ENCODE measurements around the gene RNF167. TPM values are rescaled to one million over a fixed set of nuclear protein-coding genes. Genes with fewer than 3 reads are reported as not detected.
A peak's percentile ranks its signal among the peaks of the same experiment; 100 is the strongest.

RNF167 gene
- 100 to 1,000 TPM; 120 to 123 TPM for total RNA-seq
- 106 TPM for polyA plus RNA-seq (2013, experiment 1 of 2)
- polyA plus RNA-seq (2013, experiment 2 of 2), result 87.5 TPM
- long read RNA-seq, experiment 1, transcript RNF167-211 (9 exons, 1,757 nt), result major isoform, 13 of 43 reads
- long read RNA-seq, experiment 1, partial matches to known transcripts, result 5 of 43 reads
- long read RNA-seq, experiment 1, other reads (novel, unspliced or antisense), result 22 of 43 reads
- long read RNA-seq, experiment 2, transcript RNF167-205 (11 exons, 1,728 nt), result minor isoform, 7 of 127 reads
- long read RNA-seq, experiment 2, transcript RNF167-201 (10 exons, 1,915 nt), result minor isoform, 27 of 127 reads
- long read RNA-seq, experiment 2, transcript RNF167-211 (9 exons, 1,757 nt), result major isoform, 29 of 127 reads
- long read RNA-seq, experiment 2, partial matches to known transcripts, result 7 of 127 reads
- long read RNA-seq, experiment 2, other reads (novel, unspliced or antisense), result 54 of 127 reads
- long read RNA-seq, experiment 3, transcript RNF167-205 (11 exons, 1,728 nt), result minor isoform, 10 of 175 reads
- long read RNA-seq, experiment 3, transcript RNF167-211 (9 exons, 1,757 nt), result major isoform, 54 of 175 reads
- long read RNA-seq, experiment 3, transcript RNF167-201 (10 exons, 1,915 nt), result minor isoform, 29 of 175 reads
- long read RNA-seq, experiment 3, partial matches to known transcripts, result 4 of 175 reads
- long read RNA-seq, experiment 3, other reads (novel, unspliced or antisense), result 75 of 175 reads
- long read RNA-seq, experiment 4, transcript RNF167-214 (10 exons, 1,436 nt), result minor isoform, 11 of 264 reads
- long read RNA-seq, experiment 4, transcript RNF167-211 (9 exons, 1,757 nt), result major isoform, 123 of 264 reads
- long read RNA-seq, experiment 4, transcript RNF167-205 (11 exons, 1,728 nt), result minor isoform, 5 of 264 reads
- long read RNA-seq, experiment 4, transcript RNF167-201 (10 exons, 1,915 nt), result minor isoform, 22 of 264 reads
- long read RNA-seq, experiment 4, partial matches to known transcripts, result 25 of 264 reads
- long read RNA-seq, experiment 4, other reads (novel, unspliced or antisense), result 78 of 264 reads

DNA sequence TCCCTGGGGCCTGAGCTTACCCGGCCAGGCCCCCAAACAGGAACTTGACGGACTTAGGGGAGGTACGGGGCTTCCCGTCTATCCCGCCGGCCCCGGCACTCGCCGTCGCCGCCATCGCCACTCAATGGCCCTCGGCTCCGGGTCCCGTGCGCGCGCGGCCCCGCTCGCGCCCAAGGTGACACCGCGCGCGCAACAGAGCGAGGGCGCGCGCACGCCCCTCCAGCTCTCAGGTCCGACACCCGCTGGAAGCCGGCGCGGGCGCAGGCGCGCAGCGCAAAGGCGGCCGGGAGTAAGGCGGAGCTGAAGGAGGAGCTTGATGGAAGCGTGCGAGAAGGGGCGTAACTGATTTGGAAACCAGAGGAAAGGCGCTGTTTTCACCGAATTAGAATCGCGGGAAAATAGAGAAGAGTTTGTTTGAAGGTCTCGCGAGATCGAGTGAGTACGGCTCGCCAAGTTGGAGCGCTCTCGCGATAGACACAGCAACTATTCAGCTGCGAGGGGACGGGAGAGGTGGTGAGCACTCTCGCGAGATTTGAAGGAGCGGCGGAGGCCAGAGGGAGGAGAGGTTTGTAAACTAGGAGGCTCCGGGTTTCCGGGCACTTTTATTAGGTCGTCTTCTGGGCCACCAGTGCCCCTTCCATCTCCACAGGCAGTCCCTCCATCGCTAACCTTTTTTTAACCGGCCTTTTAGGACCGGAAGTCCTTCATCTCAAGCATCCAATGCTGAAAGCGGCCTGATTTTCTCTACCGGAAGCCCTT, at the start of gene RNF167, which contains the start of gene SLC25A11:
RNF167 (plus strand) TSS at position 473 of the 759 bp plus-strand sequence. CDS start 642 bp downstream, outside the sequence.
SLC25A11 (minus strand) TSS at position 251 of the 759 bp plus-strand sequence; CDS start at position 115, 136 bp downstream.
- Histone ChIP-seq H3K4me1 (ENCODE audit: control insufficient read depth, insufficient read depth, low read length) (peaks cover 9% of the 10 kb centered on the region), H3K4me3 (ENCODE audit: low read length) (peak within 1 kb of the TSS; percentile 98), H3K9ac (ENCODE audit: extremely low read depth, low read length, poor library complexity, severe bottlenecking) (peak within 1 kb of the TSS; percentile 84), H3K27ac (ENCODE audit: low read depth, low read length) (peak within 1 kb of the TSS; percentile 96), H3K9me3 (ENCODE audit: control insufficient read depth, low read length) (no peaks in the 10 kb centered on the region), H3K27me3 (ENCODE audit: control insufficient read depth, insufficient read depth, low read length, poor library complexity, severe bottlenecking) (no peaks in the 10 kb centered on the region), H3K36me3 (ENCODE audit: control insufficient read depth, insufficient read depth, low read length) (peaks cover 48% of the 10 kb centered on the region)
- 0% methylated on average over 51 to 72 of the region's 72 CpGs for WGBS, 2 experiments (ENCODE audit: insufficient coverage in 1 of 2, insufficient read length in 1 of 2)
- Mint-ChIP-seq H3K4me1 (peaks cover 24% of the 10 kb centered on the region), H3K4me3 (peak within 1 kb of the TSS; percentile 94), H3K9me3 (no peaks in the 10 kb centered on the region), H3K36me3 (ENCODE audit: low read depth) (peaks cover 45% of the 10 kb centered on the region), H3K27me3 (ENCODE audit: insufficient read depth) (no peaks in the 10 kb centered on the region), H3K27ac (peak within 1 kb of the TSS; percentile 99)
- TF ChIP-seq, protein P1, sequence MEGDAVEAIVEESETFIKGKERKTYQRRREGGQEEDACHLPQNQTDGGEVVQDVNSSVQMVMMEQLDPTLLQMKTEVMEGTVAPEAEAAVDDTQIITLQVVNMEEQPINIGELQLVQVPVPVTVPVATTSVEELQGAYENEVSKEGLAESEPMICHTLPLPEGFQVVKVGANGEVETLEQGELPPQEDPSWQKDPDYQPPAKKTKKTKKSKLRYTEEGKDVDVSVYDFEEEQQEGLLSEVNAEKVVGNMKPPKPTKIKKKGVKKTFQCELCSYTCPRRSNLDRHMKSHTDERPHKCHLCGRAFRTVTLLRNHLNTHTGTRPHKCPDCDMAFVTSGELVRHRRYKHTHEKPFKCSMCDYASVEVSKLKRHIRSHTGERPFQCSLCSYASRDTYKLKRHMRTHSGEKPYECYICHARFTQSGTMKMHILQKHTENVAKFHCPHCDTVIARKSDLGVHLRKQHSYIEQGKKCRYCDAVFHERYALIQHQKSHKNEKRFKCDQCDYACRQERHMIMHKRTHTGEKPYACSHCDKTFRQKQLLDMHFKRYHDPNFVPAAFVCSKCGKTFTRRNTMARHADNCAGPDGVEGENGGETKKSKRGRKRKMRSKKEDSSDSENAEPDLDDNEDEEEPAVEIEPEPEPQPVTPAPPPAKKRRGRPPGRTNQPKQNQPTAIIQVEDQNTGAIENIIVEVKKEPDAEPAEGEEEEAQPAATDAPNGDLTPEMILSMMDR (conservative IDR thresholded peaks at IDR 0.05), result no peak
- peak; percentile 99 for DNase-seq

DNA sequence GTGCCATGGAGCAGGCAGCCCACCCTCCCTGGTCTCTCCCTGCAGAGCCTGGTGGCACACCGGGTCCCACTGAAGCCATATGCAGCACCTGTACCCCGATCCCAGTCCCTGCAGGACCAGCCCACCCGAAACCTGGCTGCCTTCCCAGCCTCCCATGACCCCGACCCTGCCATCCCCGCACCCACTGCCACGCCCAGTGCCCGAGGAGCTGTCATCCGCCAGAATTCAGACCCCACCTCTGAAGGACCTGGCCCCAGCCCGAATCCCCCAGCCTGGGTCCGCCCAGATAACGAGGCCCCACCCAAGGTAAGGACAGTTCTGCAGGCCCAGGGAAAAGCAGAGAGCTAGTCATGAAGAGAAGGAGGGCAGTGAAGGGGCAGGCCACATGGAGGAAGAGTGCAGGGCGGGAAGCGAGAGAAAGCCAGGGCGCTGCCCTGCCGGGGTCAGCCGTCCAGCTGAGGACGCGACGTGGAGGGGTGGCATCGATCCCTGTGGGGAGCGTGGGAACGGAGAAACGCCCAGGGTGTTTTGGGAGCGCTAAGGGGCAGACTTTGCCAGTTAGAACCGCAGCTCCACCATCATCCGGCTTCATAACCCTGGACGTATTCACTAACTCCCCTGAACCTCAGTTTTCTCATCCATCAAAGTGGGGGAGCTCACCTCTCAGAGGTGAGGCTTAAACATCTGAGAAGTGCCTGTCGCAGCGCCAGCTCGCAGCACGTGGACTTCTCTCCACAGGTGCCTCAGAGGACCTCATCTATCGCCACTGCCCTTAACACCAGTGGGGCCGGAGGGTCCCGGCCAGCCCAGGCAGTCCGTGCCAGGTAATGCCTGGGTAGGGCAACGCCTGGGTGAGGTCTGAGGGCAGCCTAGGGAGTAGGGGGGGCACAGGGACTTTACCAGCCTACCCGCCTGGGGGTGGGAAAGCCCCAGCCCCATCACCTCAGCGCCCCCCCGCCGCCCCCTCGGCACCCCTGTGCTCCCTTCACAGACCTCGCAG, 48.4 kb upstream of the RNF167 start:
- TF ChIP-seq, protein P1 (conservative IDR thresholded peaks at IDR 0.05), result no peak
- H3K36me3 Mint-ChIP-seq (ENCODE audit: low read depth), result peaks cover 37% of the 10 kb centered on the region

More for the DNA sequence above, 48.4 kb upstream of the RNF167 start:
- no peaks in the 10 kb centered on the region for H3K4me1 Mint-ChIP-seq
- H3K4me3 ChIP-seq (ENCODE audit: low read length), result no peak overlapping the region
- no peaks in the 10 kb centered on the region for H3K27me3 Mint-ChIP-seq (ENCODE audit: insufficient read depth)
- H3K27ac ChIP-seq (ENCODE audit: low read depth, low read length), result no peak overlapping the region
- H3K9me3 ChIP-seq (ENCODE audit: control insufficient read depth, low read length), result no peaks in the 10 kb centered on the region
- H3K9me3 Mint-ChIP-seq, result no peaks in the 10 kb centered on the region
- H3K4me1 ChIP-seq (ENCODE audit: control insufficient read depth, insufficient read depth, low read length), result no peaks in the 10 kb centered on the region
- H3K27me3 ChIP-seq (ENCODE audit: control insufficient read depth, insufficient read depth, low read length, poor library complexity, severe bottlenecking), result no peaks in the 10 kb centered on the region
- WGBS, 2 experiments (ENCODE audit: insufficient coverage in 1 of 2, insufficient read length in 1 of 2), result 90 to 93% methylated on average over 29 to 42 of the region's 42 CpGs
- no peak for DNase-seq
- no peak overlapping the region for H3K27ac Mint-ChIP-seq
- no peak overlapping the region for H3K4me3 Mint-ChIP-seq
- H3K9ac ChIP-seq (ENCODE audit: extremely low read depth, low read length, poor library complexity, severe bottlenecking), result no peak overlapping the region
- peaks cover 43% of the 10 kb centered on the region for H3K36me3 ChIP-seq (ENCODE audit: control insufficient read depth, insufficient read depth, low read length)
